Transverse colon (tissue), 4 donors: ENCODE measurements around the gene SPTBN2.

Experiments
- CTCF ChIP-seq, 5 experiments: fragments of 200-600 bp in 3 of 5; fragments of 450-650 bp in 2 of 5; sonication (generic) in 3 of 5; IDR thresholded peaks; 1 replicate in 2 of 5; 2 replicates in 3 of 5; pipeline ENCODE4 v1.5.1; 2016 to 2017; ENCODE audit warnings: antibody characterized with exemption in 5 of 5, inconsistent platforms in 3 of 5, mild to moderate bottlenecking in 2 of 5, moderate library complexity in 1 of 5
- EP300 ChIP-seq: sonication (generic); formaldehyde crosslinking; IDR thresholded peaks from one replicate; pipeline ENCODE4 v1.6.1; 2017; ENCODE audit warnings: antibody characterized with exemption, low read depth
- POLR2A ChIP-seq: fragments of 450-650 bp; IDR thresholded peaks from one replicate; pipeline ENCODE4 v1.6.1; 2016; ENCODE audit warnings: antibody characterized with exemption, mild to moderate bottlenecking, moderate library complexity
- POLR2AphosphoS5 ChIP-seq, 3 donors: sonication (generic); formaldehyde crosslinking; IDR thresholded peaks; one replicate each; pipeline ENCODE4 v1.6.1; 2016; ENCODE audit warnings: antibody characterized with exemption in 3 of 3

- TF ChIP-seq CTCF (IDR thresholded peaks at IDR 0.05) (no peak), POLR2A (no peak), EP300 (no peak), POLR2AphosphoS5 (IDR thresholded peaks at IDR 0.05) (no peak)
Observed at GRCh38 chr11:66676931-66677598, 52.0 kb downstream of the SPTBN2 start.
